Measurements from ENCODE around the gene HSPG2. TPM values are rescaled to one million over a fixed set of nuclear protein-coding genes. Genes with fewer than 3 reads are reported as not detected.

The HSPG2 gene
- total and polyA plus RNA-seq, 8 donors = 50.4 to 164 (median 63.9) TPM

DNA sequence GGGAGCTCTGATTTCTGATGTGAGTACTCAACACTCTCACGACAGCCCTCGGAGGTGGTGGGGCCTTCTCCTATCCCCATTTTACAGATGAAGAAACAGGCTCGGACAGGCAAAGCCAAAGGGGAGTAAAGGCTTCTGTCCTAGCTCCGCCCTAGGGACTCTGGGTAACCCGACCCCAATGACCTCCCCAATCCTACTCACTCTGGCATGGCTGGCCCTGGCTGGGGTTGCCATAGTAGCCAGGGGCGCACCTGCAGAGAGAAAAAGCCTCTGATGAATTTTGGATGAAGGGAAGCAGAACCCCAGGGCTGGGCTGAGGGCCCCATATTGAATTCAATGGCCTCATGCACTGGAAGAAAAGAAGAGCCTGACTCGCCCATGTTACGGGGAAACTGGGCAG is 63.9 kb downstream of the HSPG2 start:
- TF ChIP-seq, protein P1, sequence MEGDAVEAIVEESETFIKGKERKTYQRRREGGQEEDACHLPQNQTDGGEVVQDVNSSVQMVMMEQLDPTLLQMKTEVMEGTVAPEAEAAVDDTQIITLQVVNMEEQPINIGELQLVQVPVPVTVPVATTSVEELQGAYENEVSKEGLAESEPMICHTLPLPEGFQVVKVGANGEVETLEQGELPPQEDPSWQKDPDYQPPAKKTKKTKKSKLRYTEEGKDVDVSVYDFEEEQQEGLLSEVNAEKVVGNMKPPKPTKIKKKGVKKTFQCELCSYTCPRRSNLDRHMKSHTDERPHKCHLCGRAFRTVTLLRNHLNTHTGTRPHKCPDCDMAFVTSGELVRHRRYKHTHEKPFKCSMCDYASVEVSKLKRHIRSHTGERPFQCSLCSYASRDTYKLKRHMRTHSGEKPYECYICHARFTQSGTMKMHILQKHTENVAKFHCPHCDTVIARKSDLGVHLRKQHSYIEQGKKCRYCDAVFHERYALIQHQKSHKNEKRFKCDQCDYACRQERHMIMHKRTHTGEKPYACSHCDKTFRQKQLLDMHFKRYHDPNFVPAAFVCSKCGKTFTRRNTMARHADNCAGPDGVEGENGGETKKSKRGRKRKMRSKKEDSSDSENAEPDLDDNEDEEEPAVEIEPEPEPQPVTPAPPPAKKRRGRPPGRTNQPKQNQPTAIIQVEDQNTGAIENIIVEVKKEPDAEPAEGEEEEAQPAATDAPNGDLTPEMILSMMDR (IDR thresholded peaks at IDR 0.05) = no peak
- intact Hi-C loops (cut with DNase I) = no loop called here

DNA sequence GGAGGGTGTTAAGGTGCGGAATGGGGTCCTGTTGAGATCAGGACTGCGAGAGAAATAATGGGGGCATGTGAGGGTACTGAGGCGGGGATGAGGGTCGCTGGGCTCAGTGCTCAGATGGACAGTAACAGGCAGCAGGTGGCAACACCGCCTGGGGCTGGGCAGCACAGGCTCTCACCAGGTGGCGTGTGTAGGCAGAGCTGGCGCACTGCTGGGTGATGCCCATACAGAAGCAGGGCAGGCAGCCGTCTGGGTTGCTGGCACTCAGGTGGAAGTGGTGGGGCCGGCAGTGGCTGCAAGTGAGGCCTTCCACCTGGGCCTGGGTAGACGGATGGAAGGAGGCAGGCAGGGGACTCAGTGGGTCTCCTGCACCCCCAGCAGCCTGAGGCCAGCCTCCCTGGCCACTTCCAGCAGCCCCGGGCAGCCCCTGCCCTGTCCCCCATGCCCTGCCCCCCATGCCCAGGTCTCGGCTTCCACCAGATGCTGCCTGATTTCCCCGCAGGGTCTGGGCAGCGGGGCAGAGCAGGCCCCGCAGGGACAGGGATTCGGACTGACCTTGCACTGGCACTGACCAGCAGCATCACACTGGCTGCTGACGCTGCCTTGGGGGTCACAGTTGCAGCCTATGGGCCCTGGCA is 64.5 kb downstream of the HSPG2 start:
- no peak overlapping the region for H3K4me3 ChIP-seq
- FAIRE-seq (no peak), ATAC-seq (no peak), DNase-seq (no peak)
- H3K4me1 ChIP-seq = no peaks in the 10 kb centered on the region
- 90 to 93% methylated on average over 16 to 17 of the region's 17 CpGs for WGBS, 2 donors
- no peaks in the 10 kb centered on the region for H3K9me3 ChIP-seq
- intact Hi-C loops (cut with DNase I) = no loop called here
- H3K36me3 ChIP-seq = peaks cover 0 to 35% (median 0%) of the 10 kb centered on the region in 3 donors
- TF ChIP-seq, protein P1 (IDR thresholded peaks at IDR 0.05) = no peak
- H3K27ac ChIP-seq = no peak overlapping the region
- H3K27me3 ChIP-seq = no peaks in the 10 kb centered on the region

More for the DNA sequence above, 63.9 kb downstream of the HSPG2 start:
- FAIRE-seq (no peak), DNase-seq (no peak), ATAC-seq (no peak)
- Histone ChIP-seq H3K4me3 (no peak overlapping the region), H3K4me1 (no peaks in the 10 kb centered on the region), H3K9me3 (no peaks in the 10 kb centered on the region), H3K27me3 (no peaks in the 10 kb centered on the region), H3K36me3 (peaks cover 0 to 35% (median 0%) of the 10 kb centered on the region in 3 donors), H3K27ac (no peak overlapping the region)
- WGBS, 2 donors = 88 to 94% methylated on average over 8 of the region's 8 CpGs

DNA sequence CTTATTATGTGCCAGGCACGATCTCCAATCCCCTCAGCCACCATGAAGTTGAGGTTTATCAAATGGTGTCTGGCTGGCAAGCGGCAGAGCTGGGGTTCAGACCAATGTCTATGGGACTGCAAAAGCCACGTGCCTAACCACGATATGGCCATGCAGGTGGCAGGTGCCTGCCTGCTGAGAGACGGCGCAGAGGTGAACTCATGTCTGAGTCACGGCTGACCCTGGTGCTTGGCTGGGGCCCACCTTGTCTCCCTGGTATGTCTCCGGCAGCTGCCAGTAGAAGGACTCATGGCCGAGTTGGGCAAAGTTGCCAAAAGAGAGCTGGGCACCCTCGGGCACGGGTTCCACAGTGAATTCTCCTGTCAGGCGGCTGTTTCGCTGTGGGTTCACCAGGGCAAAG is 65.2 kb downstream of the HSPG2 start:
- TF ChIP-seq, protein P1 (IDR thresholded peaks at IDR 0.05) = no peak
- peaks cover 0 to 35% (median 0%) of the 10 kb centered on the region in 3 donors for H3K36me3 ChIP-seq
- ATAC-seq (no peak), FAIRE-seq (no peak), DNase-seq (peak in 1 of 6 donors; percentile 29)
- no peaks in the 10 kb centered on the region for H3K9me3 ChIP-seq
- no peak overlapping the region for H3K4me3 ChIP-seq
- intact Hi-C loops (cut with DNase I) = no loop called here
- H3K4me1 ChIP-seq = no peaks in the 10 kb centered on the region
- 90 to 93% methylated on average over 13 of the region's 13 CpGs for WGBS, 2 donors
- H3K27me3 ChIP-seq = no peaks in the 10 kb centered on the region
- H3K27ac ChIP-seq = no peak overlapping the region

DNA sequence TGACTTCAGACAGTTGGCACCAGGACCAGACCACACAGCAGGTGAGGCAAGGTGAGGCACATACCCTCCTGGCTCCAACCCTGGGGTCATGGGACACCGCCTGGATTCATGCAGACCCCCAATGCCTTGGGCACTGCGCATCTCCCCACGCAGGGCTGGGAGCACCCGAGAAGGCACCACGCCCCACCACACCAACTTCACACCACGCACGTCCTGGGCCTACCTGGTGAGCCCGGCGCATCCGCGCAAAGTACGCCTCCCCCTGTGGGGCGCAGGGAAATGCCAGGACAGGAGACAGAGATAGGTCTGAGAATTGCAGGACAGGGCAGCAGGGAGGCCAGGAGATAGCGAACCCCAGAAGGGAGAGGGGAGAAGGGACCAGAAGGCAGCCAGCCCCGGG is 66.5 kb downstream of the HSPG2 start:
- no peak overlapping the region for H3K4me3 ChIP-seq
- intact Hi-C loops (cut with DNase I) = no loop called here
- peaks cover 0 to 24% (median 0%) of the 10 kb centered on the region in 3 donors for H3K36me3 ChIP-seq
- FAIRE-seq = no peak
- no peak overlapping the region for H3K27ac ChIP-seq
- no peaks in the 10 kb centered on the region for H3K9me3 ChIP-seq
- DNase-seq = no peak
- no peaks in the 10 kb centered on the region for H3K27me3 ChIP-seq
- H3K4me1 ChIP-seq = no peaks in the 10 kb centered on the region
- 96 to 98% methylated on average over 15 of the region's 15 CpGs for WGBS, 2 donors
- ATAC-seq = no peak
- TF ChIP-seq, protein P1 (IDR thresholded peaks at IDR 0.05) = no peak

DNA sequence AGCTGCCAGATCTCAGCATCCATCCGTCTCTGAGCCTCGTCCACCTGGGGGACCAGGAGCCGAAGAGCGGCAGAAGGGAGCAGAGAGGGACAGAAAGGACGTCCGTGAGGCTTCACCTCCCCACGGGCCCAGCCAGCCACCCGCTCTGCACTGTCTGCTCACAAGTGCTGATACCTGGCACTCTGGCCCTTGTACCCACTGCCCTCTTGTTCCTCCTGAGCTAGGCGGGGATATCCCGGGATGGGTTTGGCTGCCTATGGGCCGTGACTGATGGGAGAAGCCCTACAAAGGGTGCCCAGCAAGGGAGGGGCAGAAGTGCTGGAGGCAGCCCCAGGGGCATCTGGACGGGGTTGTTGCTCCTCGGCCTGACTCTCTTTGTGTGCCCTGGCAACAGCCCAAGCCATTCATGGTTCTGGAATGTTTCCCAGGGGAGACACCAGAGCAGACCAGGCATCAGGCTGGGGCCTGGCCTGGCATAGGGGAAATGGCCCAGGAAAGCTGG is 67.4 kb downstream of the HSPG2 start:
- H3K36me3 ChIP-seq = peaks cover 0 to 16% (median 0%) of the 10 kb centered on the region in 3 donors
- FAIRE-seq (no peak), DNase-seq (peak; percentile 36 to 78 (median 72)), ATAC-seq (peak; percentile 48 to 78 (median 74))
- TF ChIP-seq, protein P1 (IDR thresholded peaks at IDR 0.05) = no peak
- 67 to 71% methylated on average over 13 of the region's 13 CpGs for WGBS, 2 donors
- no peaks in the 10 kb centered on the region for H3K9me3 ChIP-seq
- H3K4me3 ChIP-seq = no peak overlapping the region
- intact Hi-C loops (cut with DNase I) = no loop called here
- H3K4me1 ChIP-seq = no peaks in the 10 kb centered on the region
- H3K27ac ChIP-seq = peak overlapping the region in 1 of 4 donors; percentile 19
- H3K27me3 ChIP-seq = no peaks in the 10 kb centered on the region

Data from pancreas (tissue), 10 donors.